HEK293 (cell line): Measurements from ENCODE around the gene PET100.
A peak's percentile ranks its signal among the peaks of the same experiment; 100 is the strongest.

Experiments used
- CTCF ChIA-PET: fragments of 350-600 bp; formaldehyde crosslinking; extraction: SDS; loops from one replicate; lab custom pipeline; 2021; ENCODE audit warnings: antibody characterized with exemption; lab: Yijun Ruan, JAX
- POLR2A ChIA-PET: fragments of 300-600 bp; formaldehyde crosslinking; extraction: SDS; loops from one replicate; lab custom pipeline; 2020; ENCODE audit warnings: antibody characterized with exemption, inconsistent platforms; lab: Yijun Ruan, JAX
- H3K27ac ChIP-seq: fragments of 200-500 bp; sonication (Bioruptor generic); 2 replicates; pipeline ENCODE4 v1.5.1; 2014; ENCODE audit warnings: low read depth, low read length, control low read depth, inconsistent platforms; ENCODE audit errors: extremely low read depth
- H3K36me3 ChIP-seq, 2 experiments: fragments of 200-500 bp in 1 of 2; sonication (Bioruptor generic) in 1 of 2; 1 replicate in 1 of 2; 2 replicates in 1 of 2; pipeline ENCODE4 v1.5.1; 2014 to 2017; ENCODE audit warnings: inconsistent platforms in 2 of 2, low read length in 2 of 2; ENCODE audit not compliant: control insufficient read depth in 2 of 2, insufficient read depth in 1 of 2
- H3K4me1 ChIP-seq: fragments of 200-500 bp; sonication (Bioruptor generic); 2 replicates; pipeline ENCODE4 v1.5.1; 2014; ENCODE audit warnings: mild to moderate bottlenecking, low read length, inconsistent platforms; ENCODE audit not compliant: control insufficient read depth, insufficient read depth
- H3K4me3 ChIP-seq: 2 replicates; pipeline ENCODE4 v1.5.1; 2011; ENCODE audit warnings: low read depth, mild to moderate bottlenecking, control low read depth, low read length, moderate library complexity
- H3K9me3 ChIP-seq: fragments of 200-500 bp; sonication (Bioruptor generic); 2 replicates; pipeline ENCODE4 v1.5.1; 2014; ENCODE audit warnings: low read depth, low read length, inconsistent platforms; ENCODE audit not compliant: control insufficient read depth, insufficient read depth
- AEBP2 ChIP-seq: fragments of 450-650 bp; formaldehyde crosslinking; IDR thresholded peaks from 2 replicates; pipeline ENCODE4 v1.5.1; 2016; ENCODE audit warnings: missing biosample characterization, missing genetic modification characterization, borderline replicate concordance
- GLI2 ChIP-seq: fragments of 450-650 bp; formaldehyde crosslinking; IDR thresholded peaks from 2 replicates; pipeline ENCODE4; 2017; ENCODE audit warnings: missing biosample characterization, missing genetic modification characterization, low read depth, borderline replicate concordance
- HOXA7 ChIP-seq: sonication (generic); formaldehyde crosslinking; IDR thresholded peaks from 2 replicates; pipeline ENCODE4 v1.8.1; 2022; ENCODE audit warnings: missing genetic modification reagents, borderline replicate concordance
- KLF1 ChIP-seq: fragments of 450-650 bp; formaldehyde crosslinking; IDR thresholded peaks from 2 replicates; pipeline ENCODE4 v1.5.1; 2016; ENCODE audit warnings: missing biosample characterization, missing genetic modification characterization
- TSHZ1 ChIP-seq: fragments of 450-650 bp; formaldehyde crosslinking; IDR thresholded peaks from 2 replicates; pipeline ENCODE4 v1.5.1; 2016; ENCODE audit warnings: missing biosample characterization, missing genetic modification characterization, borderline replicate concordance
- ZBTB17 ChIP-seq: fragments of 450-650 bp; formaldehyde crosslinking; IDR thresholded peaks from 2 replicates; pipeline ENCODE4 v1.5.1; 2016; ENCODE audit warnings: missing biosample characterization, missing genetic modification characterization
- ZBTB20 ChIP-seq: fragments of 450-650 bp; formaldehyde crosslinking; IDR thresholded peaks from 2 replicates; pipeline ENCODE4 v1.5.1; 2016; ENCODE audit warnings: missing biosample characterization, missing genetic modification characterization
- ZFHX2 ChIP-seq: fragments of 450-650 bp; formaldehyde crosslinking; conservative IDR thresholded peaks from 2 replicates; pipeline ENCODE4 v1.5.1; 2016; ENCODE audit warnings: missing biosample characterization, missing genetic modification characterization
- ZNF2 ChIP-seq: fragments of 450-650 bp; formaldehyde crosslinking; IDR thresholded peaks from 2 replicates; pipeline ENCODE4 v1.5.1; 2016; ENCODE audit warnings: missing biosample characterization, missing genetic modification characterization
- ZNF202 ChIP-seq: fragments of 450-650 bp; formaldehyde crosslinking; IDR thresholded peaks from 2 replicates; pipeline ENCODE4 v1.5.1; 2016; ENCODE audit warnings: missing biosample characterization, missing genetic modification characterization, borderline replicate concordance
- ZNF248 ChIP-seq: fragments of 450-650 bp; formaldehyde crosslinking; IDR thresholded peaks from 2 replicates; pipeline ENCODE4 v1.5.1; 2017; ENCODE audit warnings: missing biosample characterization, missing genetic modification characterization
- ZNF341 ChIP-seq: fragments of 450-650 bp; formaldehyde crosslinking; IDR thresholded peaks from 2 replicates; pipeline ENCODE4; 2016; ENCODE audit warnings: low read depth, missing biosample characterization, missing genetic modification characterization
- ZNF560 ChIP-seq: fragments of 450-650 bp; formaldehyde crosslinking; IDR thresholded peaks from 2 replicates; pipeline ENCODE4 v1.5.1; 2017; ENCODE audit warnings: missing biosample characterization, missing genetic modification characterization, borderline replicate concordance
- ZNF610 ChIP-seq: fragments of 450-650 bp; formaldehyde crosslinking; IDR thresholded peaks from 2 replicates; pipeline ENCODE4 v1.5.1; 2016; ENCODE audit warnings: missing biosample characterization, missing genetic modification characterization, borderline replicate concordance
- ZNF621 ChIP-seq: fragments of 450-650 bp; formaldehyde crosslinking; IDR thresholded peaks from 2 replicates; pipeline ENCODE4 v1.5.1; 2017; ENCODE audit warnings: missing biosample characterization, missing genetic modification characterization
- ZNF658 ChIP-seq: fragments of 450-650 bp; formaldehyde crosslinking; IDR thresholded peaks from 2 replicates; pipeline ENCODE4; 2016; ENCODE audit warnings: missing biosample characterization, missing genetic modification characterization
- ZNF785 ChIP-seq: fragments of 450-650 bp; formaldehyde crosslinking; IDR thresholded peaks from 2 replicates; pipeline ENCODE4 v1.5.1; 2016; ENCODE audit warnings: missing biosample characterization, missing genetic modification characterization
- TF ChIP-seq, protein P1 (sequence below): fragments of 450-650 bp; formaldehyde crosslinking; IDR thresholded peaks from 2 replicates; pipeline ENCODE4 v1.5.1; 2016; ENCODE audit warnings: missing biosample characterization, missing genetic modification characterization
- TF ChIP-seq, protein P2 (sequence below): fragments of 450-650 bp; formaldehyde crosslinking; IDR thresholded peaks from 2 replicates; pipeline ENCODE4 v1.5.1; 2016; ENCODE audit warnings: missing biosample characterization, missing genetic modification characterization

PET100 gene

DNA sequence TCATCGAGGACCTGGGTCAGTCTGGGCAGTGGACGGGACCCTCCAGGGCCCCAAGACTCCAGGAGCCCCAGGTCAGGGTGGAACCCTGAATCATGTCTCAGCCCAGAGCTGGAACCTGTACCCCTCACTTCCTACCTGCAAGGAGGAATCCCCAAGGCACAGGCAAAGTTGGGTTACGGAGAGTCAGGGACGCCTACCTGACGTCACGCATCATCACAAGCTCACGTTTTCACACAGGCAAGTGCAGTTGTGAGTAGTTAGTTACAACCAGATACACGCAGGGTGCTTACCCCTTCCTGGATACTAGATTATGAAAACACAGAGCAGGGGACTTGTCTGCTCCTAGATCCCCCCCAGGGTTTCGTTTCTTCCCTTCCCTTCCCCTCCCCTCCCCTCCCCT, 41.2 kb downstream of the PET100 start:
- Histone ChIP-seq H3K36me3 (no peaks in the 10 kb centered on the region), H3K4me1 (no peaks in the 10 kb centered on the region), H3K9me3 (no peaks in the 10 kb centered on the region), H3K27ac (no peak overlapping the region), H3K4me3 (no peak overlapping the region)
- TF ChIP-seq ZBTB17 (tag by site-specific recombination), result no peak
- TF ChIP-seq ZNF248 (tag by site-specific recombination), result no peak
- no peak for TF ChIP-seq ZNF341
- TF ChIP-seq ZNF785, result no peak
- TF ChIP-seq HOXA7 (CRISPR knock-in tag), result no peak
- TF ChIP-seq, protein P1, sequence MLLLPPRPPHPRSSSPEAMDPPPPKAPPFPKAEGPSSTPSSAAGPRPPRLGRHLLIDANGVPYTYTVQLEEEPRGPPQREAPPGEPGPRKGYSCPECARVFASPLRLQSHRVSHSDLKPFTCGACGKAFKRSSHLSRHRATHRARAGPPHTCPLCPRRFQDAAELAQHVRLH (tag by site-specific recombination), result no peak
- no peak for TF ChIP-seq ZNF2 (tag by site-specific recombination)
- TF ChIP-seq, protein P2, sequence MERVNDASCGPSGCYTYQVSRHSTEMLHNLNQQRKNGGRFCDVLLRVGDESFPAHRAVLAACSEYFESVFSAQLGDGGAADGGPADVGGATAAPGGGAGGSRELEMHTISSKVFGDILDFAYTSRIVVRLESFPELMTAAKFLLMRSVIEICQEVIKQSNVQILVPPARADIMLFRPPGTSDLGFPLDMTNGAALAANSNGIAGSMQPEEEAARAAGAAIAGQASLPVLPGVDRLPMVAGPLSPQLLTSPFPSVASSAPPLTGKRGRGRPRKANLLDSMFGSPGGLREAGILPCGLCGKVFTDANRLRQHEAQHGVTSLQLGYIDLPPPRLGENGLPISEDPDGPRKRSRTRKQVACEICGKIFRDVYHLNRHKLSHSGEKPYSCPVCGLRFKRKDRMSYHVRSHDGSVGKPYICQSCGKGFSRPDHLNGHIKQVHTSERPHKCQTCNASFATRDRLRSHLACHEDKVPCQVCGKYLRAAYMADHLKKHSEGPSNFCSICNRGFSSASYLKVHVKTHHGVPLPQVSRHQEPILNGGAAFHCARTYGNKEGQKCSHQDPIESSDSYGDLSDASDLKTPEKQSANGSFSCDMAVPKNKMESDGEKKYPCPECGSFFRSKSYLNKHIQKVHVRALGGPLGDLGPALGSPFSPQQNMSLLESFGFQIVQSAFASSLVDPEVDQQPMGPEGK (tag by site-specific recombination), result no peak
- no peak for TF ChIP-seq ZNF658 (tag by site-specific recombination)
- no peak for TF ChIP-seq ZNF560
- no peak for TF ChIP-seq GLI2 (tag by site-specific recombination)
- no peak for TF ChIP-seq ZFHX2 (tag by site-specific recombination)
- no peak for TF ChIP-seq ZNF202
- TF ChIP-seq ZBTB20 (tag by site-specific recombination), result no peak
- no peak for TF ChIP-seq AEBP2
- no peak for TF ChIP-seq KLF1
- no peak for TF ChIP-seq ZNF621 (tag by site-specific recombination)
- no peak for TF ChIP-seq TSHZ1 (tag by site-specific recombination)
- ChIA-PET CTCF (interaction anchor here (1.5 kb wide), 1 partner anchor 10 kb away, joined by 6 read pairs; the partner anchor contains the start of gene TRAPPC5), POLR2A (no interaction called here)

DNA sequence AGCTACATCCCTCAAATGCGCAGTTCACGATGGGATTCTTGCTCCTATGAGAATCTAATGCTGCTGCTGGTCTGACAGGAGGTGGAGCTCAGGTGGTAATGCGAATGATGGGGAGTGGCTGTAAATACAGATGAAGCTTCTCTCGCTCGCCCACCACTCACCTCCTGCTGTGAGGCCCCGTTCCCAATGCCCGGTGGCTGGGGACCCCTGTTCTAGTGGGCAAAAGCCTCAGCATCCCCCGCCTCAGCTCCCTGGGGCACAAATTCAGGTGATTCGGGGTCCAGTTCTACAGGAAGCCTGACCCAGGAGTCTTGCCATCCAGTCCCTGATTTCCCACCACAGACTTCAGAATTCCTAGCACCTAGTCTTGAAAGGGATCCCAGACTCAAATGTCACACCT, 42.9 kb downstream of the PET100 start:
- Histone ChIP-seq H3K36me3 (no peaks in the 10 kb centered on the region), H3K27ac (no peak overlapping the region), H3K9me3 (no peaks in the 10 kb centered on the region), H3K4me3 (no peak overlapping the region), H3K4me1 (no peaks in the 10 kb centered on the region)
- ChIA-PET POLR2A (interaction anchor here (1.2 kb wide), 1 partner anchor 8 kb away, joined by 3 read pairs; the partner anchor contains the start of gene TRAPPC5), CTCF (interaction anchor here (1.0 kb wide), 1 partner anchor 809 kb away, joined by 3 read pairs; no protein-coding TSS in a partner anchor)
- peak; percentile 84; the same call in 1 of the 2 replicates for TF ChIP-seq ZNF610 (tag by site-specific recombination)
- no peak for TF ChIP-seq ZBTB17 (tag by site-specific recombination)
